ENCODE data around the gene TSPAN14.

GRCh38 chr10:80497187-80498077, 43.3 kb downstream of the TSPAN14 start:
- no peak for TF ChIP-seq POLR2A (IDR thresholded peaks at IDR 0.05; ENCODE audit: low read depth, low read length)
- no peak for TF ChIP-seq POLR2AphosphoS5 (IDR thresholded peaks at IDR 0.05; ENCODE audit: low read depth, low read length)
- no peak for TF ChIP-seq TAF1 (IDR thresholded peaks at IDR 0.05; ENCODE audit: low read depth, low read length)
- TF ChIP-seq POU2F2 (IDR thresholded peaks at IDR 0.05; ENCODE audit: low read depth, low read length): no peak
- no peak for TF ChIP-seq SPI1 (IDR thresholded peaks at IDR 0.05; ENCODE audit: low read depth, low read length)
